Sigmoid colon (tissue), 4 donors: ENCODE data around the gene CTDP1.

Experiments used
- CTCF ChIP-seq, 4 experiments: fragments of 450-650 bp in 3 of 4; fragments of 200-600 bp in 1 of 4; IDR thresholded peaks; one replicate each; pipeline ENCODE4 v1.5.1; 2016 to 2019; ENCODE audit warnings: antibody characterized with exemption in 4 of 4, mild to moderate bottlenecking in 3 of 4, moderate library complexity in 2 of 4
- EP300 ChIP-seq, 4 donors: sonication (generic); formaldehyde crosslinking; IDR thresholded peaks; one replicate each; pipeline ENCODE4 v1.6.1; 2017; ENCODE audit warnings: antibody characterized with exemption in 4 of 4
- POLR2A ChIP-seq, 2 donors: fragments of 450-650 bp; IDR thresholded peaks; one replicate each; pipeline ENCODE4 v1.6.1; 2016; ENCODE audit warnings: antibody characterized with exemption in 2 of 2, mild to moderate bottlenecking in 2 of 2, moderate library complexity in 2 of 2
- POLR2AphosphoS5 ChIP-seq, 4 donors: sonication (generic); formaldehyde crosslinking; IDR thresholded peaks; one replicate each; pipeline ENCODE4 v1.6.1; 2017; ENCODE audit warnings: antibody characterized with exemption in 4 of 4

GRCh38 chr18:79715280-79715679 lies 35.7 kb downstream of the CTDP1 start:
- TF ChIP-seq CTCF (IDR thresholded peaks at IDR 0.05) (no peak), EP300 (IDR thresholded peaks at IDR 0.05) (no peak), POLR2A (IDR thresholded peaks at IDR 0.05) (no peak), POLR2AphosphoS5 (IDR thresholded peaks at IDR 0.05) (no peak)
